LNCAP (cell line): ENCODE data around the gene TMEM263.

Source experiments
- CTCF ChIP-seq: fragments of 450-650 bp; IDR thresholded peaks from 2 replicates; pipeline ENCODE4 v1.5.1; 2017; ENCODE audit warnings: mild to moderate bottlenecking

Gene TMEM263

GRCh38 chr12:106954462-106955376 is 988 bp upstream of the TMEM263 start:
- TF ChIP-seq CTCF: no peak

GRCh38 chr12:106956048-106956578 is 406 bp downstream of the TMEM263 start:
- peak; percentile 37; the same call in 1 of the 2 replicates for TF ChIP-seq CTCF

- TF ChIP-seq CTCF: no peak
Observed at GRCh38 chr12:106957583-106957982, 1.9 kb downstream of the TMEM263 start.

GRCh38 chr12:106960443-106960842 is 4.7 kb downstream of the TMEM263 start:
- TF ChIP-seq CTCF: no peak

- no peak for TF ChIP-seq CTCF
Observed at GRCh38 chr12:106962286-106962685, 6.6 kb downstream of the TMEM263 start.

- no peak for TF ChIP-seq CTCF
Observed at GRCh38 chr12:106964526-106964925, 8.8 kb downstream of the TMEM263 start.

GRCh38 chr12:106971065-106971464 is 15.4 kb downstream of the TMEM263 start:
- TF ChIP-seq CTCF: no peak
